Activated T-helper 1 cell treated with Interleukin-2 at 50 U/mL for 16 hours (primary cell): ENCODE data around the gene LCT.
A peak's percentile ranks its signal among the peaks of the same experiment; 100 is the strongest.

ENCODE experiments used
- DNase-seq: peaks from one replicate; pipeline ENCODE4 v3.0.0-alpha.2; 2020; ENCODE audit warnings: low read depth

LCT gene

DNA sequence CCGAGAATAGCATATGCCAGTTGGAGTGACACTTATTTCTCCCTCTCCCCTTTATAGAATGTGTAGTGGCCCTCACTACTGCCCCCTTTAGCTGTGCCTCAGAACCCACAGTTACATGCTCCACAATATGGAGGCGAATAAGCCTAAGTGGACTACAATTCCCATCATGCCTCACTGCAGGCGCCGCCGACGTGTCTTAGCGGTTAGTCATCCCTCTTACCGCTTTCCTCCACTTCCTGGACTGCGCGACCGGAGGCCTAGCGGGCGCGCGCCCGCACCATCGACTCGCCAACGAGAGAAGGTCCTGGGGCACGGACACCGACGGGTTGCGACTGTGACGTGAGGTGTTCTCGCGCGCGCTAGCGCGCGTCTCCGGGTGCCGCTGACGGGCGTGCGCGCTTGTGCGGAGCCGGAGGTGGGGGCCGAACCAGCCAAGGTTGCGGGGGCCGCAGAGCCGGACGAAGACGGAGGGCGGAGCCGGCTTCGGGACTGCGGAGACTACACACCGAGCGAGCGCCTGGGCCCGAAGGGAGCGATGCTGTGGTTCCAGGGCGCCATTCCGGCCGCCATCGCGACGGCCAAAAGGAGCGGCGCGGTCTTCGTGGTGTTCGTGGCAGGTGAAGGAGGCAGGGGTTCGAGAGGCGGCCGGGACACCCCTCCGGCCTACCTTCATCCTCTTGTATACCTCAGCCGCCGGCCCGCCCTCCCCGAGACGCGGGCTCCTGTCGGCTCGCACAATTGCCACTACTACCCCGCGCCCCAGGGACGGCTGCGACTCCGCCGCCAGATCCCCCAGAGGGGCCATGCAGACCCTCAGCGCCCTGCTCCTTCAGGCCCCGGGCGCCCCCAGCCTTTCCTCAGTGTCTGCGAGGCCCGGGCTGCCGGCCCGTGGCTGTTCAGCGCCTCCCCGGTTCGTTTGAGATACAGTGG is 95.3 kb downstream of the LCT start, which contains the start of gene UBXN4:
Gene UBXN4 (plus strand): TSS at position 461 of the 930 bp plus-strand sequence. CDS start 75 bp downstream, at position 536.
- DNase-seq = peak; percentile 93

DNA sequence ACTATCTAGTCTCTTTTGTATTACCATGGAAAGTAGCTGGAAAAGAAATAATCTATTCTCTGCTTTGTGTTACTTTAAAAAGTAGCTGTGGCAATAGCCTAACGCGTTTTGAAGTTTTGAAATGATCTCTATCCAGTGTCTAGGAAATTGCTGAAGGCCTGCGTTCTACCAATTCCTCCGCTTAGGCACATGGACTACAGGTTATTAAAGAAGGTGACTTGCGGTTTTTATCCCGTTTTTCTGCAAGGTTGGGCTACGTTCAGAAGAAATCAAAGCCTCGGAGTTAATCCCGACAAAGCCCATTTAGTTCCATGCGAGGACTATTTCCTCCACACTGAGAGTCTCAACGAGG is 96.0 kb downstream of the LCT start:
- DNase-seq = no peak

DNA sequence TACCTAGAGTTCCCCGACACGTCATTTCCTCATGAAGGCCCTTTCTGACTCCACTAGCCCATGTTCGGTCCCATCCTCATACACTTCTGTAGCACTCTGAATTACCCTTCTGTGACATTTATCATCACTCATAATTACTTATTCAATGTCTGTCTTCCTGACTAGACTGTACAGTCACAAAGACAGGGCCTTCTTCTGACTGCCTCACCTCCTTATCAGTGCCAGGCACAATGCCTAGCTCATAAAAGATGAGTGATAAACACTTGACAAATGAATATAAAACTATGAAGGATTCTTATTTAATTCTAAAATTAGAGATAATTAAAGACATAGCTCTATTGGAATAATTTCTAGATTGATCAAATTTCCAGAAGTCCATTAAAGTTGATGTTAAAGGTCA is 96.8 kb downstream of the LCT start:
- DNase-seq = no peak
